Osteocyte (in vitro differentiated cells): ENCODE results near the gene SFT2D3. TPM values are rescaled to one million over a fixed set of nuclear protein-coding genes. Genes with fewer than 3 reads are reported as not detected.

ENCODE experiments used
- DNase-seq: peaks from one replicate; pipeline ENCODE4 v3.0.0; 2021; ENCODE audit warnings: mixed read lengths; ENCODE audit not compliant: unreplicated experiment; ENCODE audit errors: extremely low spot score
- H3K27ac Mint-ChIP-seq: one replicate; pipeline ENCODE4 v1.8.0; 2021; ENCODE audit warnings: mild to moderate bottlenecking, mixed read lengths; ENCODE audit not compliant: unreplicated experiment
- H3K27me3 Mint-ChIP-seq: one replicate; pipeline ENCODE4 v1.8.0; 2021; ENCODE audit warnings: mixed read lengths; ENCODE audit not compliant: unreplicated experiment
- H3K36me3 Mint-ChIP-seq: one replicate; pipeline ENCODE4 v1.8.0; 2021; ENCODE audit warnings: mixed read lengths; ENCODE audit not compliant: unreplicated experiment
- H3K4me1 Mint-ChIP-seq: one replicate; pipeline ENCODE4 v1.8.0; 2021; ENCODE audit warnings: mixed read lengths; ENCODE audit not compliant: unreplicated experiment
- H3K4me3 Mint-ChIP-seq: one replicate; pipeline ENCODE4 v1.8.0; 2021; ENCODE audit warnings: mild to moderate bottlenecking, moderate library complexity, mixed read lengths; ENCODE audit not compliant: unreplicated experiment
- H3K9me3 Mint-ChIP-seq: one replicate; pipeline ENCODE4 v1.8.0; 2021; ENCODE audit warnings: mixed read lengths; ENCODE audit not compliant: unreplicated experiment
- total RNA-seq: library from RNA; stranded (reverse); gene quantifications from 2 replicates; pipeline ENCODE4 v1.2.1, GENCODE V29; 2021
- TF ChIP-seq, protein P1 (sequence below): fragments of 200-600 bp; sonication (generic); IDR thresholded peaks from 2 replicates; pipeline ENCODE4 v1.5.0; 2021; ENCODE audit warnings: antibody characterized with exemption, mild to moderate bottlenecking, moderate library complexity

The SFT2D3 gene
- total RNA-seq, 1 donor from 2014 or later = 8.4 TPM

DNA sequence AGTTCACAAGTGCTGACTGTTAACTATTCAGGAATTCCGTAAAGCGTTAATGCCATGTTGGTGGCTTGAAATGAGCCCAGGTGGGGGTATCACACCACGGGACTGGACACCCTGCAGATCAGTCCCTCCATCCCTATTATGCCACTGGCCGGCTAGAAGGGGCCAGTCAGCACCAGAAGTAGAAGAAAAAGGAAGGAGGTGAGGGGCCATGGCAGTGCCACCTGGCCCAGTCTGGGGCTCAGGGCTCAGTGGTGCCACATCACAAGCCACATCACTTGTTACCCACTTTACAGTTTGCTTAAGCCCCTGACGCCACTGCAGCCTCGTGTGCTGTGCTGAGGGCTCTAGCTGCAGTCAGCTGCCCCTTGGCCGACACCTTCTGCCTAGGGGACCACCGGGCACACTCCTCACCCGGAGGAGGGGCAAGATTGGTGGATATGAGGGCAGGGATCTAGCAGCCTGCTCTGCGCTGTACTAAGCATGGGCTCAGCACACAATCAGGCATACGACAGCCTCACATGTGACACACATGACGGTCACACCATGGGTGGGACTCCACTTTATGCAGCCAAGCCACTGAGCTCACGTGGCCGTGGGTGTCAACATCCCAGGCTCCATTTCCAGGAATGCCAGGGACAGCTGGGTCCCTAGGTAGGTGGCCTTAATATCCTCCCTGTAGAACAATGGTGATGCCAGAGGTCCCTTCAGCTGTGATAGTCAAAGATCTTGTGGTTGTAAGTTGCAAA lies 29.6 kb upstream of the SFT2D3 start:
- Mint-ChIP-seq H3K4me3 (no peak overlapping the region), H3K9me3 (no peaks in the 10 kb centered on the region), H3K4me1 (peaks cover 44% of the 10 kb centered on the region), H3K36me3 (peaks cover 4% of the 10 kb centered on the region), H3K27me3 (no peaks in the 10 kb centered on the region), H3K27ac (peak overlapping the region; percentile 75)
- DNase-seq = peak; percentile 70
- TF ChIP-seq, protein P1, sequence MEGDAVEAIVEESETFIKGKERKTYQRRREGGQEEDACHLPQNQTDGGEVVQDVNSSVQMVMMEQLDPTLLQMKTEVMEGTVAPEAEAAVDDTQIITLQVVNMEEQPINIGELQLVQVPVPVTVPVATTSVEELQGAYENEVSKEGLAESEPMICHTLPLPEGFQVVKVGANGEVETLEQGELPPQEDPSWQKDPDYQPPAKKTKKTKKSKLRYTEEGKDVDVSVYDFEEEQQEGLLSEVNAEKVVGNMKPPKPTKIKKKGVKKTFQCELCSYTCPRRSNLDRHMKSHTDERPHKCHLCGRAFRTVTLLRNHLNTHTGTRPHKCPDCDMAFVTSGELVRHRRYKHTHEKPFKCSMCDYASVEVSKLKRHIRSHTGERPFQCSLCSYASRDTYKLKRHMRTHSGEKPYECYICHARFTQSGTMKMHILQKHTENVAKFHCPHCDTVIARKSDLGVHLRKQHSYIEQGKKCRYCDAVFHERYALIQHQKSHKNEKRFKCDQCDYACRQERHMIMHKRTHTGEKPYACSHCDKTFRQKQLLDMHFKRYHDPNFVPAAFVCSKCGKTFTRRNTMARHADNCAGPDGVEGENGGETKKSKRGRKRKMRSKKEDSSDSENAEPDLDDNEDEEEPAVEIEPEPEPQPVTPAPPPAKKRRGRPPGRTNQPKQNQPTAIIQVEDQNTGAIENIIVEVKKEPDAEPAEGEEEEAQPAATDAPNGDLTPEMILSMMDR = no peak

DNA sequence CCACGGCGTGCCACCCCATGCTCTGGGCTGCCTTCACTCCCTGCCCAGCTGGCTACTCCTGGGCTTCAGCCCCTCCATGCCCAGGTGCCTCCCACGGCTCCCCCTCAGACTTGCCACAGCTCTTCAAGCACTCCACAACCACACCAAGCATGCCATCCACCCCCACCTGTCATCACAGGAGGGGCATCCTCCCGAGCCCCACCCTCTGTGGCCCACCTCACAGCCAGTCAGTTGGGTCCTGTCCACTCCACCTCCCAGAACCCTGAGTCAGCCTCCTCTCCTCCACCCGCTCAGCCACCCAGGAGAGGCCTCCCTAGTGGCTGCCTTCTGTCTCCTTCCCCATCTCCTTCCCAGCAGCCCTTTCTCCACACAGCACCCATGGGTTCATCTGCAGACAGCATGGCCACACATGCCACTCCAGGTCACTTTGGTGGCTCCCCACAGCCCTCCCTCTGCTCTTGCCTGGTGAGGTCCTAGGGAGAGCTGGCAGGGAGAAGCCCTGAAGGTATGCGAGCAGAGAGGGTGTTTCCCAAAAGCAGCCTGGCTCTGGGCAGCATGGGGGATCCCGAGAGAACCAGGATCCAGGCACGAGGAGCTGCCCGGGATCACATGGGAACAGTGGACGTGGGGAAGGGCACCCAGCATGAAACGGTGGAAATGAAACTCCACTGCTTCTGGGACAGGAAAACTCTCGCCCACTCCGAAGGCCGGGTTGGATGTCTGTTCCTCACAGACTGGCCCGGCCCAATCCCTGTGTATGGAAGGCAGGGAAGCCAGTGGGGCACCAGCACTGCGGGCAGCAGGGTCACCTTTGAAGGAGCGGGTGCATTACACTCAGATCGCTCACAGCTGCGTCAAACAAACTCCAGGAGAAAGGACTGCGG lies 28.7 kb upstream of the SFT2D3 start:
- Mint-ChIP-seq H3K4me1 (peaks cover 48% of the 10 kb centered on the region), H3K27me3 (no peaks in the 10 kb centered on the region), H3K9me3 (no peaks in the 10 kb centered on the region), H3K4me3 (peak overlapping the region; percentile 29), H3K27ac (peak overlapping the region; percentile 75), H3K36me3 (peaks cover 3% of the 10 kb centered on the region)
- peak; percentile 81 for DNase-seq
- TF ChIP-seq, protein P1 = no peak

DNA sequence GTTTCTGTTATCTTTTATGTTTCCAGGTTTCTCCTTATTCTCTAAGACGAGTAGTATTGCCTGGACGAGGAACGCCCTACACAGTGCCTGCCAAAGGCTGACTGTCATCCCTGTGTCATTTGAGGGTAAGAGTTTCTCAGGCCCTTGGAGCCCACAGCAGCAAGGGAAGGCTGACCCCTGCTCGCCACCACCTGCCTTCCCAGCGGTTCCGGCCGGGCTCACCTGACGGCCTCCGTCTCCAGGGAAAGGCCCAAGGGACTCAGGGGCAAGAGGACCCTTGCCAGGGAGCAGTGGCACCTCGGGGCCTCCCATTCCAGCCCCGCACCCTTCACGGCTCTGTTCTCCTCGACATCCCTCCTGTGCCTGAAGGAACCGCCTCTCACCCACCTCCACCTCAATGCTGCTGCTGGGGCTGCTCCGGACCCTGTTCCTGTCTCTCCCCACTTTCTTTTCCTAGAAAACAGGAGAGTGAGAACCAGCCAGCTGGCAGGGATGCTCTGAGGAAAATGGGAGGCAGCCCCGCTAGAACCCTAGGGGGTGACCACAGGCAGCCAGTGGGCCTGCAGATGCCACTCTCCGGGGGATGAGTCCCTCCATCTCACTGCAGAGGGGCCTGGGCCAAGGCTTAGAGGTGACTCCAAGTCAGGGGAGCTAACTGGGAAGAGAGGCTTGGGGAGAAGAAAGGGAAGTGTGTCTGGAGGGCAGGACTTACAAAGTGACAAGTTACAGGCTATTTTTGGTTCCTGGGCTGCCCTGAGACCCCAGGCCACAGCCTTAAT lies 27.8 kb upstream of the SFT2D3 start:
- TF ChIP-seq, protein P1 = no peak
- Mint-ChIP-seq H3K4me3 (peak overlapping the region; percentile 81), H3K9me3 (no peaks in the 10 kb centered on the region), H3K27ac (peak overlapping the region; percentile 83), H3K27me3 (no peaks in the 10 kb centered on the region), H3K36me3 (peaks cover 2% of the 10 kb centered on the region), H3K4me1 (peaks cover 48% of the 10 kb centered on the region)
- DNase-seq = peak; percentile 81

DNA sequence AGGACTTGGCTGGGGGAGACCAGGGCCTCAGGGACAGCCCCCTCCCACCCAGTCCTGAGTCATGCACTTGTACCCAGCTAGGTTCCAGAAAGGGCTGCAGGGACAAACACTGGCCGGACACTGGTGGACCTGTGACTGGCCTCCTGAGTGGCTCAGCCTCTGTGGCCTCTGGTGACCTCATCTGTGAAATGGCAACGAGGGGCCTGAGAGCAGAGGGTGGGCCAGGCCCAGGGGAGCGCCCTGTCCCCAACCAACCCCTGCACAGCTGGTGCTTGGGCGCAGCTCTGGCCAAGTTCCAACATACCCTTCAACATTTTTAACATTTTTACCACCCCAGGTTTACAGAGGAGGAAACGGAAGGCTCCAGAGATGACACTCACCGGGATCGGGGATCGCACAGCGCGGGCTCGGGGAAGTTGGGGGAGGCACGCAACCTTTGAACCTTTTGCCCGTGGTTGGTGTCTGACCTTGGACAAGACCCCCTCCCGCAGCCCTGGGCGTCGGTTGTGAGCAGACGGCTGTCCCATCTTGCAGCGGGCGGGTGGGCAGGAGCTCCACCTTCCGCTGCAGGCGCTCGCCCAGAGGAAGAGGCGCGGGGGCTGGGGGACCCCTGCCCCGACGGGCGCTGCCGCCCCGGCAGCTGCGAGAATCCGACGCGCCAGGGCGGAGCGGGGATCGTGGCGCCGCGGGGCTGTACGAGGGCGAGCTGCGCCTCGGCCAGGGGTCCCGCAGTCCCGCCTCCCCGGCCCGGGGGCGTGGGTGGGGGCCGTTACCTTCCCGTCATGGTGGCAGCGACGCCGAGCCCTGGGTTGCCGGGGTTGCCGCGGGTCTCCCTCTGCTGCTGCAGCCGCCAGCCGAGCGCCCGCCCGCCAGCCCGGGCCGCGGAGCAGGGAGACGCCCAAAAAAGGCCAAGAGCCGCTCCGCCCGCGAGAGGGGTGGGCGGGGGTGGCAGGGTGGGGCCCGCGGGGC lies 26.8 kb upstream of the SFT2D3 start:
- H3K4me1 Mint-ChIP-seq = peaks cover 48% of the 10 kb centered on the region
- H3K9me3 Mint-ChIP-seq = no peaks in the 10 kb centered on the region
- DNase-seq = no peak
- H3K4me3 Mint-ChIP-seq = peak overlapping the region; percentile 81
- peaks cover 2% of the 10 kb centered on the region for H3K36me3 Mint-ChIP-seq
- no peaks in the 10 kb centered on the region for H3K27me3 Mint-ChIP-seq
- TF ChIP-seq, protein P1 = no peak
- peak overlapping the region; percentile 83 for H3K27ac Mint-ChIP-seq
